ENCODE data around the gene KIF6.

Gene KIF6

GRCh38 chr6:39343396-39343870 lies 381.8 kb downstream of the KIF6 start:
- H3K4me3 ChIP-seq (ENCODE audit: low read length), result no peak overlapping the region
- H3K36me3 ChIP-seq (ENCODE audit: insufficient read depth, low read depth, low read length), result no peaks in the 10 kb centered on the region
- no peak overlapping the region for H3K27ac ChIP-seq (ENCODE audit: low read length)
- no peaks in the 10 kb centered on the region for H3K27me3 ChIP-seq (ENCODE audit: insufficient read depth, low read length)
- no peaks in the 10 kb centered on the region for H3K9me3 ChIP-seq (ENCODE audit: insufficient read depth, low read depth, low read length)
- H3K4me1 ChIP-seq (ENCODE audit: insufficient read depth, low read length), result peaks cover 6% of the 10 kb centered on the region; the same call in 1 of the 2 replicates
- no peak overlapping the region for H3K9ac ChIP-seq (ENCODE audit: low read depth, low read length)

GRCh38 chr6:39342692-39343395 lies 382.4 kb downstream of the KIF6 start:
- Histone ChIP-seq H3K27ac (ENCODE audit: low read length) (no peak overlapping the region), H3K36me3 (ENCODE audit: insufficient read depth, low read depth, low read length) (no peaks in the 10 kb centered on the region), H3K9ac (ENCODE audit: low read depth, low read length) (no peak overlapping the region), H3K27me3 (ENCODE audit: insufficient read depth, low read length) (no peaks in the 10 kb centered on the region), H3K4me1 (ENCODE audit: insufficient read depth, low read length) (peaks cover 6% of the 10 kb centered on the region; the same call in 1 of the 2 replicates), H3K9me3 (ENCODE audit: insufficient read depth, low read depth, low read length) (no peaks in the 10 kb centered on the region), H3K4me3 (ENCODE audit: low read length) (no peak overlapping the region)

- Histone ChIP-seq H3K4me3 (ENCODE audit: low read length) (no peak overlapping the region), H3K27ac (ENCODE audit: low read length) (no peak overlapping the region), H3K9me3 (ENCODE audit: insufficient read depth, low read depth, low read length) (no peaks in the 10 kb centered on the region), H3K4me1 (ENCODE audit: insufficient read depth, low read length) (peaks cover 6% of the 10 kb centered on the region; the same call in 1 of the 2 replicates), H3K36me3 (ENCODE audit: insufficient read depth, low read depth, low read length) (no peaks in the 10 kb centered on the region), H3K9ac (ENCODE audit: low read depth, low read length) (no peak overlapping the region), H3K27me3 (ENCODE audit: insufficient read depth, low read length) (no peaks in the 10 kb centered on the region)
Observed at GRCh38 chr6:39341937-39342336, 383.3 kb downstream of the KIF6 start.

GRCh38 chr6:39341352-39341751 lies 383.9 kb downstream of the KIF6 start:
- no peaks in the 10 kb centered on the region for H3K9me3 ChIP-seq (ENCODE audit: insufficient read depth, low read depth, low read length)
- H3K4me3 ChIP-seq (ENCODE audit: low read length), result no peak overlapping the region
- H3K27me3 ChIP-seq (ENCODE audit: insufficient read depth, low read length), result no peaks in the 10 kb centered on the region
- H3K9ac ChIP-seq (ENCODE audit: low read depth, low read length), result no peak overlapping the region
- H3K36me3 ChIP-seq (ENCODE audit: insufficient read depth, low read depth, low read length), result no peaks in the 10 kb centered on the region
- no peak overlapping the region for H3K27ac ChIP-seq (ENCODE audit: low read length)
- peaks cover 6% of the 10 kb centered on the region; the same call in 1 of the 2 replicates for H3K4me1 ChIP-seq (ENCODE audit: insufficient read depth, low read length)

GRCh38 chr6:39339868-39340550 lies 385.2 kb downstream of the KIF6 start:
- Histone ChIP-seq H3K36me3 (ENCODE audit: insufficient read depth, low read depth, low read length) (no peaks in the 10 kb centered on the region), H3K9me3 (ENCODE audit: insufficient read depth, low read depth, low read length) (no peaks in the 10 kb centered on the region), H3K27me3 (ENCODE audit: insufficient read depth, low read length) (no peaks in the 10 kb centered on the region), H3K4me3 (ENCODE audit: low read length) (no peak overlapping the region), H3K4me1 (ENCODE audit: insufficient read depth, low read length) (peaks cover 6% of the 10 kb centered on the region; the same call in 1 of the 2 replicates), H3K9ac (ENCODE audit: low read depth, low read length) (no peak overlapping the region), H3K27ac (ENCODE audit: low read length) (no peak overlapping the region)

GRCh38 chr6:39339096-39339867 lies 385.9 kb downstream of the KIF6 start:
- Histone ChIP-seq H3K4me3 (ENCODE audit: low read length) (no peak overlapping the region), H3K36me3 (ENCODE audit: insufficient read depth, low read depth, low read length) (no peaks in the 10 kb centered on the region), H3K9me3 (ENCODE audit: insufficient read depth, low read depth, low read length) (no peaks in the 10 kb centered on the region), H3K27ac (ENCODE audit: low read length) (no peak overlapping the region), H3K4me1 (ENCODE audit: insufficient read depth, low read length) (peaks cover 6% of the 10 kb centered on the region; the same call in 1 of the 2 replicates), H3K9ac (ENCODE audit: low read depth, low read length) (no peak overlapping the region), H3K27me3 (ENCODE audit: insufficient read depth, low read length) (no peaks in the 10 kb centered on the region)

GRCh38 chr6:39338397-39338796 lies 386.8 kb downstream of the KIF6 start:
- H3K27me3 ChIP-seq (ENCODE audit: insufficient read depth, low read length), result no peaks in the 10 kb centered on the region
- H3K4me3 ChIP-seq (ENCODE audit: low read length), result no peak overlapping the region
- H3K4me1 ChIP-seq (ENCODE audit: insufficient read depth, low read length), result peaks cover 6% of the 10 kb centered on the region; the same call in 1 of the 2 replicates
- H3K27ac ChIP-seq (ENCODE audit: low read length), result no peak overlapping the region
- no peak overlapping the region for H3K9ac ChIP-seq (ENCODE audit: low read depth, low read length)
- no peaks in the 10 kb centered on the region for H3K9me3 ChIP-seq (ENCODE audit: insufficient read depth, low read depth, low read length)
- no peaks in the 10 kb centered on the region for H3K36me3 ChIP-seq (ENCODE audit: insufficient read depth, low read depth, low read length)

GRCh38 chr6:39335780-39336545 lies 389.2 kb downstream of the KIF6 start:
- H3K4me3 ChIP-seq (ENCODE audit: low read length), result no peak overlapping the region
- H3K9ac ChIP-seq (ENCODE audit: low read depth, low read length), result no peak overlapping the region
- peaks cover 6% of the 10 kb centered on the region; the same call in 1 of the 2 replicates for H3K4me1 ChIP-seq (ENCODE audit: insufficient read depth, low read length)
- H3K27me3 ChIP-seq (ENCODE audit: insufficient read depth, low read length), result no peaks in the 10 kb centered on the region
- no peaks in the 10 kb centered on the region for H3K9me3 ChIP-seq (ENCODE audit: insufficient read depth, low read depth, low read length)
- H3K36me3 ChIP-seq (ENCODE audit: insufficient read depth, low read depth, low read length), result no peaks in the 10 kb centered on the region
- no peak overlapping the region for H3K27ac ChIP-seq (ENCODE audit: low read length)

GRCh38 chr6:39333644-39334438 lies 391.4 kb downstream of the KIF6 start:
- H3K36me3 ChIP-seq (ENCODE audit: insufficient read depth, low read depth, low read length), result no peaks in the 10 kb centered on the region
- no peak overlapping the region for H3K4me3 ChIP-seq (ENCODE audit: low read length)
- H3K27me3 ChIP-seq (ENCODE audit: insufficient read depth, low read length), result no peaks in the 10 kb centered on the region
- H3K4me1 ChIP-seq (ENCODE audit: insufficient read depth, low read length), result peaks cover 3% of the 10 kb centered on the region; the same call in 1 of the 2 replicates
- H3K9me3 ChIP-seq (ENCODE audit: insufficient read depth, low read depth, low read length), result no peaks in the 10 kb centered on the region
- no peak overlapping the region for H3K27ac ChIP-seq (ENCODE audit: low read length)
- no peak overlapping the region for H3K9ac ChIP-seq (ENCODE audit: low read depth, low read length)

GRCh38 chr6:39330476-39330875 lies 394.7 kb downstream of the KIF6 start:
- Histone ChIP-seq H3K36me3 (ENCODE audit: insufficient read depth, low read depth, low read length) (no peaks in the 10 kb centered on the region), H3K9me3 (ENCODE audit: insufficient read depth, low read depth, low read length) (no peaks in the 10 kb centered on the region), H3K27me3 (ENCODE audit: insufficient read depth, low read length) (0 out of 2 replicates have a peak, but pooled peaks cover 5% of the 10 kb centered on the region), H3K4me1 (ENCODE audit: insufficient read depth, low read length) (peaks cover 3% of the 10 kb centered on the region; the same call in 1 of the 2 replicates), H3K9ac (ENCODE audit: low read depth, low read length) (no peak overlapping the region), H3K27ac (ENCODE audit: low read length) (no peak overlapping the region), H3K4me3 (ENCODE audit: low read length) (no peak overlapping the region)

All from iPS-20b (cell line).